GDM1 (cell line): ENCODE measurements around the gene UVSSA.

Experiments
- DNase-seq: peaks from one replicate; lab custom pipeline; 2025; lab: John Stamatoyannopoulos, UW

UVSSA gene

GRCh38 chr4:1346781-1347409, at the start of gene UVSSA:
UVSSA (plus strand) TSS chr4:1347208; CDS start chr4:1348092, 884 bp downstream.
- peak; percentile 100 for DNase-seq

- DNase-seq = no peak
Measured at GRCh38 chr4:1297456-1298325, 49.3 kb upstream of the UVSSA start.

GRCh38 chr4:1298461-1298860, 48.5 kb upstream of the UVSSA start:
- no peak for DNase-seq

GRCh38 chr4:1299301-1299860, 47.6 kb upstream of the UVSSA start:
- no peak for DNase-seq

- no peak for DNase-seq
Measured at GRCh38 chr4:1300466-1301455, 46.2 kb upstream of the UVSSA start.

- DNase-seq = no peak
Measured at GRCh38 chr4:1302159-1302558, 44.8 kb upstream of the UVSSA start.

GRCh38 chr4:1305261-1305711, 41.7 kb upstream of the UVSSA start:
- DNase-seq = no peak

- DNase-seq = no peak
Measured at GRCh38 chr4:1305781-1306455, 41.1 kb upstream of the UVSSA start.

- no peak for DNase-seq
Measured at GRCh38 chr4:1307951-1308735, 38.9 kb upstream of the UVSSA start.

GRCh38 chr4:1309261-1310010, 37.6 kb upstream of the UVSSA start:
- DNase-seq = no peak

GRCh38 chr4:1310031-1310795, 36.8 kb upstream of the UVSSA start:
- DNase-seq = no peak

GRCh38 chr4:1310796-1311631, 36.0 kb upstream of the UVSSA start:
- no peak for DNase-seq

GRCh38 chr4:1312821-1313640, 34.0 kb upstream of the UVSSA start:
- no peak for DNase-seq

- DNase-seq = no peak
Measured at GRCh38 chr4:1315306-1315705, 31.7 kb upstream of the UVSSA start.

GRCh38 chr4:1315836-1316536, 31.0 kb upstream of the UVSSA start:
- no peak for DNase-seq

- DNase-seq = no peak
Measured at GRCh38 chr4:1316537-1317168, 30.4 kb upstream of the UVSSA start.
